GM12878 (cell line): ENCODE data around the gene GJC3. TPM values are rescaled to one million over a fixed set of nuclear protein-coding genes. Genes with fewer than 3 reads are reported as not detected.

Experiments used
- CBFB ChIP-seq: IDR thresholded peaks from 2 replicates; pipeline ENCODE4 v1.6.1; 2016; ENCODE audit warnings: antibody characterized with exemption, low read depth
- CBX5 ChIP-seq: sonication (generic); IDR thresholded peaks from 2 replicates; pipeline ENCODE4 v1.6.1; 2016; ENCODE audit warnings: low read depth, moderate library complexity, mild to moderate bottlenecking, inconsistent platforms
- CHD1 ChIP-seq: IDR thresholded peaks from 2 replicates; pipeline ENCODE4 v1.6.1; 2012; ENCODE audit warnings: low read depth, low read length, improper control_type of control experiment
- EED ChIP-seq: sonication (generic); IDR thresholded peaks from 2 replicates; pipeline ENCODE4 v1.6.1; 2016; ENCODE audit warnings: antibody characterized with exemption, low read depth
- FOS ChIP-seq: IDR thresholded peaks from 3 replicates; pipeline ENCODE4 v1.6.1; 2011; ENCODE audit warnings: borderline replicate concordance; ENCODE audit not compliant: insufficient read length; ENCODE audit errors: extremely low read depth
- FOXM1 ChIP-seq: IDR thresholded peaks from 2 replicates; pipeline ENCODE4 v1.6.1; 2012; ENCODE audit warnings: low read depth, mild to moderate bottlenecking, inconsistent platforms, low read length, moderate library complexity
- GABPA ChIP-seq: IDR thresholded peaks from 2 replicates; pipeline ENCODE4 v1.6.1; 2014; ENCODE audit warnings: antibody characterized with exemption, low read depth, mild to moderate bottlenecking, inconsistent platforms
- HCFC1 ChIP-seq: fragments of 150-350 bp; IDR thresholded peaks from 2 replicates; pipeline ENCODE4 v1.6.1; 2014; ENCODE audit warnings: low read length
- MLLT1 ChIP-seq: fragments of 450-650 bp; IDR thresholded peaks from 2 replicates; pipeline ENCODE4 v1.6.1; 2016; ENCODE audit warnings: mild to moderate bottlenecking
- NR2C2 ChIP-seq: IDR thresholded peaks from 2 replicates; pipeline ENCODE4 v1.6.1; 2011; ENCODE audit warnings: borderline replicate concordance, low read depth; ENCODE audit not compliant: control insufficient read depth, insufficient read length
- RCOR1 ChIP-seq: conservative IDR thresholded peaks from 2 replicates; pipeline ENCODE4 v1.6.1; 2012; ENCODE audit warnings: low read depth, low read length, improper control_type of control experiment
- RFX5 ChIP-seq: IDR thresholded peaks from 2 replicates; pipeline ENCODE4 v1.6.1; 2011; ENCODE audit warnings: low read depth, low read length, improper control_type of control experiment
- SMAD1 ChIP-seq: fragments of 450-650 bp; IDR thresholded peaks from 2 replicates; pipeline ENCODE4 v1.6.1; 2018; ENCODE audit warnings: mild to moderate bottlenecking, low read depth; ENCODE audit not compliant: partially characterized antibody
- SPI1 ChIP-seq: IDR thresholded peaks from 2 replicates; pipeline ENCODE4 v1.6.1; 2011; ENCODE audit warnings: low read depth, mild to moderate bottlenecking, low read length, moderate library complexity, borderline replicate concordance; ENCODE audit not compliant: insufficient read depth
- SUPT20H ChIP-seq: IDR thresholded peaks from 2 replicates; pipeline ENCODE4 v1.6.1; 2011; ENCODE audit warnings: low read depth, mild to moderate bottlenecking, low read length, moderate library complexity, borderline replicate concordance; ENCODE audit not compliant: control insufficient read depth
- ZBED1 ChIP-seq: IDR thresholded peaks from 2 replicates; pipeline ENCODE4 v1.6.1; 2016; ENCODE audit warnings: borderline replicate concordance
- ZNF217 ChIP-seq: fragments of 450-650 bp; IDR thresholded peaks from 2 replicates; pipeline ENCODE4 v1.6.1; 2017; ENCODE audit warnings: antibody characterized with exemption, mild to moderate bottlenecking
- polyA plus RNA-seq, 11 experiments: library from polyadenylated mRNA; depleted of rRNA in 4 of 11; unstranded in 6 of 11; stranded (reverse) in 5 of 11; fragments of >200 nt; fragmentation: Nextera tagmentation in 4 of 11; fragmentation: Illumina TruSeq in 1 of 11; extraction: Ambion mirVana in 4 of 11; extraction: Trizol in 1 of 11; gene quantifications; 1 replicate in 1 of 11; 2 replicates in 10 of 11; pipeline versions ENCODE4 v1.2.1 to v1.2.3, GENCODE V29; 2011 to 2016; ENCODE audit warnings: inconsistent platforms in 2 of 11, missing spikeins in 2 of 11, low read depth in 1 of 11
- total RNA-seq, 4 experiments: library from RNA; depleted of rRNA in 3 of 4; stranded (reverse); fragments of >200 nt in 3 of 4; fragmentation: Illumina TruSeq in 1 of 4; extraction: Trizol in 1 of 4; gene quantifications; 2 replicates each; pipeline versions ENCODE4 v1.2.1 to v1.2.3, GENCODE V29; 2013 to 2021
- TF ChIP-seq, protein P1 (sequence below): fragments of 450-650 bp; formaldehyde crosslinking; IDR thresholded peaks from 2 replicates; pipeline ENCODE4 v1.4.0; 2020; ENCODE audit warnings: mild to moderate bottlenecking, moderate library complexity
- TF ChIP-seq, protein P2 (sequence below): fragments of 450-650 bp; IDR thresholded peaks from 2 replicates; pipeline ENCODE4 v1.6.1; 2018; ENCODE audit warnings: mild to moderate bottlenecking, low read depth, moderate library complexity; ENCODE audit not compliant: partially characterized antibody
- TF ChIP-seq, protein P3 (sequence below): fragments of 450-650 bp; IDR thresholded peaks from 2 replicates; pipeline ENCODE4 v1.6.1; 2014; ENCODE audit warnings: mild to moderate bottlenecking

The GJC3 gene
- total and polyA plus RNA-seq, 10 of the 15 experiments (the other 5 are each of a cell fraction or from before 2014, with no cell fraction given) = 0.06 to 0.18 (median 0.09) TPM; not detected in 6

- TF ChIP-seq, protein P1, sequence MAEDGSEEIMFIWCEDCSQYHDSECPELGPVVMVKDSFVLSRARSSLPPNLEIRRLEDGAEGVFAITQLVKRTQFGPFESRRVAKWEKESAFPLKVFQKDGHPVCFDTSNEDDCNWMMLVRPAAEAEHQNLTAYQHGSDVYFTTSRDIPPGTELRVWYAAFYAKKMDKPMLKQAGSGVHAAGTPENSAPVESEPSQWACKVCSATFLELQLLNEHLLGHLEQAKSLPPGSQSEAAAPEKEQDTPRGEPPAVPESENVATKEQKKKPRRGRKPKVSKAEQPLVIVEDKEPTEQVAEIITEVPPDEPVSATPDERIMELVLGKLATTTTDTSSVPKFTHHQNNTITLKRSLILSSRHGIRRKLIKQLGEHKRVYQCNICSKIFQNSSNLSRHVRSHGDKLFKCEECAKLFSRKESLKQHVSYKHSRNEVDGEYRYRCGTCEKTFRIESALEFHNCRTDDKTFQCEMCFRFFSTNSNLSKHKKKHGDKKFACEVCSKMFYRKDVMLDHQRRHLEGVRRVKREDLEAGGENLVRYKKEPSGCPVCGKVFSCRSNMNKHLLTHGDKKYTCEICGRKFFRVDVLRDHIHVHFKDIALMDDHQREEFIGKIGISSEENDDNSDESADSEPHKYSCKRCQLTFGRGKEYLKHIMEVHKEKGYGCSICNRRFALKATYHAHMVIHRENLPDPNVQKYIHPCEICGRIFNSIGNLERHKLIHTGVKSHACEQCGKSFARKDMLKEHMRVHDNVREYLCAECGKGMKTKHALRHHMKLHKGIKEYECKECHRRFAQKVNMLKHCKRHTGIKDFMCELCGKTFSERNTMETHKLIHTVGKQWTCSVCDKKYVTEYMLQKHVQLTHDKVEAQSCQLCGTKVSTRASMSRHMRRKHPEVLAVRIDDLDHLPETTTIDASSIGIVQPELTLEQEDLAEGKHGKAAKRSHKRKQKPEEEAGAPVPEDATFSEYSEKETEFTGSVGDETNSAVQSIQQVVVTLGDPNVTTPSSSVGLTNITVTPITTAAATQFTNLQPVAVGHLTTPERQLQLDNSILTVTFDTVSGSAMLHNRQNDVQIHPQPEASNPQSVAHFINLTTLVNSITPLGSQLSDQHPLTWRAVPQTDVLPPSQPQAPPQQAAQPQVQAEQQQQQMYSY (CRISPR knock-in tag) = no peak
- no peak for TF ChIP-seq SUPT20H
- no peak for TF ChIP-seq RCOR1
- 0 out of 2 replicates have a peak, but pooled peaks have one; percentile 61 for TF ChIP-seq MLLT1
- TF ChIP-seq EED = no peak
- TF ChIP-seq ZBED1 = no peak
- peak; percentile 32; the same call in 1 of the 2 replicates for TF ChIP-seq CHD1
- no peak for TF ChIP-seq FOXM1
- TF ChIP-seq HCFC1 = peak; percentile 58
- TF ChIP-seq SPI1 = no peak
- peak; percentile 74 for TF ChIP-seq CBFB
- TF ChIP-seq NR2C2 = no peak
- no peak for TF ChIP-seq SMAD1
- no peak for TF ChIP-seq FOS
- TF ChIP-seq, protein P2, sequence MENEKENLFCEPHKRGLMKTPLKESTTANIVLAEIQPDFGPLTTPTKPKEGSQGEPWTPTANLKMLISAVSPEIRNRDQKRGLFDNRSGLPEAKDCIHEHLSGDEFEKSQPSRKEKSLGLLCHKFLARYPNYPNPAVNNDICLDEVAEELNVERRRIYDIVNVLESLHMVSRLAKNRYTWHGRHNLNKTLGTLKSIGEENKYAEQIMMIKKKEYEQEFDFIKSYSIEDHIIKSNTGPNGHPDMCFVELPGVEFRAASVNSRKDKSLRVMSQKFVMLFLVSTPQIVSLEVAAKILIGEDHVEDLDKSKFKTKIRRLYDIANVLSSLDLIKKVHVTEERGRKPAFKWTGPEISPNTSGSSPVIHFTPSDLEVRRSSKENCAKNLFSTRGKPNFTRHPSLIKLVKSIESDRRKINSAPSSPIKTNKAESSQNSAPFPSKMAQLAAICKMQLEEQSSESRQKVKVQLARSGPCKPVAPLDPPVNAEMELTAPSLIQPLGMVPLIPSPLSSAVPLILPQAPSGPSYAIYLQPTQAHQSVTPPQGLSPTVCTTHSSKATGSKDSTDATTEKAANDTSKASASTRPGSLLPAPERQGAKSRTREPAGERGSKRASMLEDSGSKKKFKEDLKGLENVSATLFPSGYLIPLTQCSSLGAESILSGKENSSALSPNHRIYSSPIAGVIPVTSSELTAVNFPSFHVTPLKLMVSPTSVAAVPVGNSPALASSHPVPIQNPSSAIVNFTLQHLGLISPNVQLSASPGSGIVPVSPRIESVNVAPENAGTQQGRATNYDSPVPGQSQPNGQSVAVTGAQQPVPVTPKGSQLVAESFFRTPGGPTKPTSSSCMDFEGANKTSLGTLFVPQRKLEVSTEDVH = no peak
- peak; percentile 92 for TF ChIP-seq GABPA
- TF ChIP-seq, protein P3, sequence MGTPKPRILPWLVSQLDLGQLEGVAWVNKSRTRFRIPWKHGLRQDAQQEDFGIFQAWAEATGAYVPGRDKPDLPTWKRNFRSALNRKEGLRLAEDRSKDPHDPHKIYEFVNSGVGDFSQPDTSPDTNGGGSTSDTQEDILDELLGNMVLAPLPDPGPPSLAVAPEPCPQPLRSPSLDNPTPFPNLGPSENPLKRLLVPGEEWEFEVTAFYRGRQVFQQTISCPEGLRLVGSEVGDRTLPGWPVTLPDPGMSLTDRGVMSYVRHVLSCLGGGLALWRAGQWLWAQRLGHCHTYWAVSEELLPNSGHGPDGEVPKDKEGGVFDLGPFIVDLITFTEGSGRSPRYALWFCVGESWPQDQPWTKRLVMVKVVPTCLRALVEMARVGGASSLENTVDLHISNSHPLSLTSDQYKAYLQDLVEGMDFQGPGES = no peak
- TF ChIP-seq CBX5 = 0 out of 2 replicates have a peak, but pooled peaks have one; percentile 27
- no peak for TF ChIP-seq ZNF217
- no peak for TF ChIP-seq RFX5
Measured at GRCh38 chr7:99918959-99919813, 10.2 kb downstream of the GJC3 start, which contains the start of gene TRIM4 (continued).
